Endothelial cell (in vitro differentiated cells): ENCODE measurements around the gene CTNNA3. TPM values are rescaled to one million over a fixed set of nuclear protein-coding genes. Genes with fewer than 3 reads are reported as not detected.

Experiments
- DNase-seq: peaks from one replicate; pipeline ENCODE4 v3.0.0; 2021; ENCODE audit warnings: low spot score
- H3K27ac Mint-ChIP-seq: one replicate; pipeline ENCODE4 v1.8.0; 2021; ENCODE audit warnings: mixed read lengths, inconsistent platforms; ENCODE audit not compliant: unreplicated experiment
- H3K27me3 Mint-ChIP-seq: one replicate; pipeline ENCODE4 v1.8.0; 2021; ENCODE audit warnings: mild to moderate bottlenecking, moderate library complexity, mixed read lengths, inconsistent platforms; ENCODE audit not compliant: unreplicated experiment
- H3K36me3 Mint-ChIP-seq: one replicate; pipeline ENCODE4 v1.8.0; 2021; ENCODE audit warnings: mild to moderate bottlenecking, low read depth, mixed read lengths, inconsistent platforms; ENCODE audit not compliant: unreplicated experiment
- H3K4me1 Mint-ChIP-seq: one replicate; pipeline ENCODE4 v1.8.0; 2021; ENCODE audit warnings: mild to moderate bottlenecking, mixed read lengths, inconsistent platforms; ENCODE audit not compliant: unreplicated experiment
- H3K4me3 Mint-ChIP-seq: one replicate; pipeline ENCODE4 v1.8.0; 2021; ENCODE audit warnings: mild to moderate bottlenecking, mixed read lengths, inconsistent platforms; ENCODE audit not compliant: unreplicated experiment
- H3K9me3 Mint-ChIP-seq: one replicate; pipeline ENCODE4 v1.8.0; 2021; ENCODE audit warnings: mixed read lengths, inconsistent platforms; ENCODE audit not compliant: unreplicated experiment
- total RNA-seq: library from RNA; stranded (reverse); fragmentation: NEBNext Ultra II Directional; extraction: Animal tissue kit (Norgen Biotek cat#: 25700); gene quantifications from one replicate; pipeline ENCODE4 v1.2.1, GENCODE V29; 2021; ENCODE audit not compliant: unreplicated experiment
- TF ChIP-seq, protein P1 (sequence below): fragments of 200-600 bp; sonication (generic); IDR thresholded peaks from one replicate; pipeline ENCODE4 v1.5.0; 2021; ENCODE audit warnings: antibody characterized with exemption; ENCODE audit not compliant: unreplicated experiment

Gene CTNNA3
- total RNA-seq, 1 donor from 2014 or later: 2.3 TPM

DNA sequence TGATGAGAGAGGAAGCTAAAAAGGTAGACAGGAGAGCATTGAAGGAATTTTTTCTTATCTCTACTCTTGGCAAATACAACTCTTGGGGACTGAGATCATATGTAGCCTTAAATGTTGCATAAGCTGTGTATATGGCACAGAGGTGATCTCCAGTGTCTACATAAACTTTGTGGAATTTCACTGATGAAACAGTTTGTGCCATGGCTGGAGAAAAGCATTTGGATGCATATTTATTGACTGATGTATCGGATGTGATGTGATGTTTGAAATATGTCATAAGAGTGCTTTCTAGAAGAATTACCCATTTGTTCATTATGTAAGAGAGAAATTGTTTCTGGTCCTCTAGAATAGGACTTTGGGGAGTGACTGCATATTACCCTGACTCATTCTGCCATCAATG is 1015.1 kb downstream of the CTNNA3 start:
- H3K27ac Mint-ChIP-seq: no peak overlapping the region
- no peak for DNase-seq
- no peaks in the 10 kb centered on the region for H3K36me3 Mint-ChIP-seq
- no peak overlapping the region for H3K4me3 Mint-ChIP-seq
- H3K27me3 Mint-ChIP-seq: peaks cover 1% of the 10 kb centered on the region
- H3K4me1 Mint-ChIP-seq: no peaks in the 10 kb centered on the region
- no peaks in the 10 kb centered on the region for H3K9me3 Mint-ChIP-seq
- TF ChIP-seq, protein P1, sequence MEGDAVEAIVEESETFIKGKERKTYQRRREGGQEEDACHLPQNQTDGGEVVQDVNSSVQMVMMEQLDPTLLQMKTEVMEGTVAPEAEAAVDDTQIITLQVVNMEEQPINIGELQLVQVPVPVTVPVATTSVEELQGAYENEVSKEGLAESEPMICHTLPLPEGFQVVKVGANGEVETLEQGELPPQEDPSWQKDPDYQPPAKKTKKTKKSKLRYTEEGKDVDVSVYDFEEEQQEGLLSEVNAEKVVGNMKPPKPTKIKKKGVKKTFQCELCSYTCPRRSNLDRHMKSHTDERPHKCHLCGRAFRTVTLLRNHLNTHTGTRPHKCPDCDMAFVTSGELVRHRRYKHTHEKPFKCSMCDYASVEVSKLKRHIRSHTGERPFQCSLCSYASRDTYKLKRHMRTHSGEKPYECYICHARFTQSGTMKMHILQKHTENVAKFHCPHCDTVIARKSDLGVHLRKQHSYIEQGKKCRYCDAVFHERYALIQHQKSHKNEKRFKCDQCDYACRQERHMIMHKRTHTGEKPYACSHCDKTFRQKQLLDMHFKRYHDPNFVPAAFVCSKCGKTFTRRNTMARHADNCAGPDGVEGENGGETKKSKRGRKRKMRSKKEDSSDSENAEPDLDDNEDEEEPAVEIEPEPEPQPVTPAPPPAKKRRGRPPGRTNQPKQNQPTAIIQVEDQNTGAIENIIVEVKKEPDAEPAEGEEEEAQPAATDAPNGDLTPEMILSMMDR: no peak

GRCh38 chr10:66678521-66678920 is 1017.5 kb downstream of the CTNNA3 start:
- TF ChIP-seq, protein P1: no peak
- Mint-ChIP-seq H3K27ac (no peak overlapping the region), H3K27me3 (peaks cover 1% of the 10 kb centered on the region), H3K4me3 (no peak overlapping the region), H3K9me3 (no peaks in the 10 kb centered on the region), H3K4me1 (no peaks in the 10 kb centered on the region), H3K36me3 (no peaks in the 10 kb centered on the region)
- DNase-seq: no peak

DNA sequence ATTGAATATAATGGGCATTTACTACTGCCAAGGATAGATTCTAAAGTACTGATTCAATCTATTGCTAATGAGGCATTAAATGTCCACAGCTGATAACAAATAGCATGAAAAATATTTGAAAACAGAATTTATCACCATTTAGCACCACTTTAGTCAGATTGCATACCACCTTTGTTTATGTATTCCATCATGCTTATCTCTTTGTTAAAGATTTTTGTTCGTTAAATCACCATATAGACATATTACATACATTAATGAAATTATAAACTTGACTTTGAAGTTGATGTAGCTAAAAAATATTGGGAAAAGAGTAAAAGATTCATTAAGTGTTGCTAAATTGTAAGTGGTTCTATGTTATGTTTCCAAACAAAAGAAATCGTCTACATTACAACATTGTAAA is 1022.9 kb downstream of the CTNNA3 start:
- Mint-ChIP-seq H3K27ac (no peak overlapping the region), H3K4me3 (no peak overlapping the region), H3K27me3 (no peaks in the 10 kb centered on the region), H3K4me1 (no peaks in the 10 kb centered on the region), H3K36me3 (no peaks in the 10 kb centered on the region), H3K9me3 (no peaks in the 10 kb centered on the region)
- DNase-seq: no peak
- TF ChIP-seq, protein P1: no peak

DNA sequence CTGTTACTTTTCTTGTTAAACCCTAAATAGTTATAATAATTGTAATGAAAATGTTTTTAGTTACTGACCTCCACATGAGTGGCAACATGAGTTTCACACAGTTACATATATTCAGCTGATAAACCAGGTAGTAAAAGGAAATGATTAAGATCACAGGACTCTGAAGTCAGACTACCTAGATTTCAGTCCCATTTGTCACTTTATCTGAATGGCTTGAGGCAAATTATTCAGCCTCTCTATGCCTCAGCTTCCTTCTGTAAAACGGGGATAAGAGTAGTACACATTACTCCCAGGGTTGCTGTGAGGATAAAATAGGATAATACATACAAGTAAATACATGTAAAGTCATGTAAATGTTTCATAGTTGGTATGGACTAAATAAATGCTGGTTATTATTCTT is 1024.4 kb downstream of the CTNNA3 start:
- Mint-ChIP-seq H3K4me3 (no peak overlapping the region), H3K27me3 (no peaks in the 10 kb centered on the region), H3K4me1 (no peaks in the 10 kb centered on the region), H3K9me3 (no peaks in the 10 kb centered on the region), H3K27ac (no peak overlapping the region), H3K36me3 (no peaks in the 10 kb centered on the region)
- DNase-seq: no peak
- TF ChIP-seq, protein P1: no peak

DNA sequence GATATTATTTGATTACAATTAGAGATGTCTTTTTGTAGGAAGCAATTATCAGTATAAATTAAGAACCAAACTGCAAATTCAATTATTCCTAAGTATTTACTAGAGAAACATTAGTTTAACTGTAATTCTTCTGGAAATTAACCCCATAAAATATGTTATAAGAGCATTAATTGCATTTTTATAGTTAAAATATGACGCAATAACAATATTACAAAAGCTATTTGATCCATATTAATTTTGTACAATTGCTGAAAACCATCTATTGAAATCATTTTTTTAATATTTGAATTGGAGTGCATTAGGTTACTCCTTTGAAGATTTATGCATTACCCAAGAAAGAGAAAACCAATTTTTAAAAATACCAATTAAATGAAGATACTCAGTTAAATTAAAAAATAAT is 1024.9 kb downstream of the CTNNA3 start:
- H3K27ac Mint-ChIP-seq: no peak overlapping the region
- no peaks in the 10 kb centered on the region for H3K9me3 Mint-ChIP-seq
- no peak overlapping the region for H3K4me3 Mint-ChIP-seq
- DNase-seq: no peak
- H3K36me3 Mint-ChIP-seq: no peaks in the 10 kb centered on the region
- H3K4me1 Mint-ChIP-seq: no peaks in the 10 kb centered on the region
- H3K27me3 Mint-ChIP-seq: no peaks in the 10 kb centered on the region
- TF ChIP-seq, protein P1: no peak
